Keratinocyte (primary cell): ENCODE measurements around the gene ZC3H7A. TPM values are rescaled to one million over a fixed set of nuclear protein-coding genes. Genes with fewer than 3 reads are reported as not detected.
"Not testable (repeated sequence)": the region's sequence is repeated elsewhere in the genome, so short reads cannot be mapped to it uniquely, and the experiment has no call there.

Experiments
- DNase-seq: peaks from one replicate; pipeline ENCODE4 v3.0.0-alpha.2; 2011; ENCODE audit warnings: low read depth, missing footprints, low spot score
- FAIRE-seq: peaks from 2 replicates; lab custom pipeline; 2011; peaks lifted over from hg19 to GRCh38; lab: Jason Lieb, UNC
- H2AFZ ChIP-seq: 2 replicates; pipeline ENCODE4 v1.6.0; 2012; ENCODE audit warnings: low read length, control low read depth, inconsistent platforms; ENCODE audit not compliant: control insufficient read depth
- H3K27ac ChIP-seq: 2 replicates; pipeline ENCODE4 v1.5.1; 2011; ENCODE audit warnings: low read length; ENCODE audit not compliant: control insufficient read depth, insufficient read depth
- H3K27me3 ChIP-seq: 3 replicates; pipeline ENCODE4 v1.6.0; 2011; ENCODE audit warnings: low read length; ENCODE audit not compliant: control insufficient read depth, insufficient read depth; ENCODE audit errors: extremely low read depth
- H3K36me3 ChIP-seq, 2 experiments: 2 replicates in 1 of 2; 3 replicates in 1 of 2; pipeline ENCODE4 v1.5.1; 2011; ENCODE audit warnings: low read length in 2 of 2, mild to moderate bottlenecking in 1 of 2; ENCODE audit not compliant: control insufficient read depth in 2 of 2, insufficient read depth in 2 of 2; ENCODE audit errors: extremely low read depth in 1 of 2
- H3K4me1 ChIP-seq: 3 replicates; pipeline ENCODE4 v1.5.1; 2011; ENCODE audit warnings: low read length; ENCODE audit not compliant: control insufficient read depth, insufficient read depth; ENCODE audit errors: extremely low read depth
- H3K4me2 ChIP-seq: 3 replicates; pipeline ENCODE4 v1.6.0; 2011; ENCODE audit warnings: low read depth, low read length; ENCODE audit not compliant: control insufficient read depth, insufficient read depth; ENCODE audit errors: extremely low read depth
- H3K4me3 ChIP-seq, 3 experiments: fragments of 200-600 bp in 1 of 3; sonication (generic) in 1 of 3; 2 replicates in 2 of 3; 3 replicates in 1 of 3; pipeline ENCODE4 v1.5.1; 2011 to 2016; ENCODE audit warnings: low read length in 3 of 3, mild to moderate bottlenecking in 3 of 3, control low read depth in 2 of 3, inconsistent platforms in 1 of 3, low read depth in 1 of 3, mixed read lengths in 1 of 3, mixed run types in 1 of 3, moderate library complexity in 1 of 3; ENCODE audit not compliant: control insufficient read depth in 2 of 3, insufficient read depth in 2 of 3; ENCODE audit errors: extremely low read depth in 1 of 3
- H3K79me2 ChIP-seq: 2 replicates; pipeline ENCODE4 v1.6.0; 2012; ENCODE audit warnings: low read length; ENCODE audit not compliant: control insufficient read depth, insufficient read depth
- H3K9ac ChIP-seq: 3 replicates; pipeline ENCODE4 v1.6.0; 2011; ENCODE audit warnings: low read length; ENCODE audit not compliant: control insufficient read depth, insufficient read depth; ENCODE audit errors: extremely low read depth
- H3K9me1 ChIP-seq: 3 replicates; pipeline ENCODE4 v1.6.0; 2011; ENCODE audit warnings: low read length; ENCODE audit not compliant: control insufficient read depth, insufficient read depth; ENCODE audit errors: extremely low read depth
- H3K9me3 ChIP-seq: 2 replicates; pipeline ENCODE4 v1.5.1; 2012; ENCODE audit warnings: low read depth, low read length; ENCODE audit not compliant: control insufficient read depth
- H4K20me1 ChIP-seq: 3 replicates; pipeline ENCODE4 v1.6.0; 2011; ENCODE audit warnings: low read length; ENCODE audit not compliant: control insufficient read depth, insufficient read depth; ENCODE audit errors: extremely low read depth
- EZH2 ChIP-seq: IDR thresholded peaks from one replicate; pipeline ENCODE4 v1.6.1; 2012; ENCODE audit warnings: inconsistent platforms, mild to moderate bottlenecking, low read length, moderate library complexity
- dilution Hi-C: fragments of 300-500 bp; cut with MboI; formaldehyde crosslinking; loops from one replicate; pipeline ENCODE4 v1.7.0; 2020; ENCODE audit warnings: low sequenced_read_pairs; ENCODE audit not compliant: extremely low pct_ligation_motif_present
- polyA plus RNA-seq, 5 experiments: library from polyadenylated mRNA; depleted of rRNA in 3 of 5; stranded (reverse) in 3 of 5; stranded (forward) in 1 of 5; unstranded in 1 of 5; fragments of >200 nt; gene quantifications; 1 replicate in 1 of 5; 2 replicates in 3 of 5; 3 replicates in 1 of 5; pipeline versions ENCODE4 v1.2.1 to v1.2.3, GENCODE V29; 2011 to 2012; ENCODE audit warnings: missing spikeins in 2 of 5, low read depth in 1 of 5, low replicate concordance in 1 of 5
- TF ChIP-seq, protein P1 (sequence below), 3 experiments: IDR thresholded peaks in 1 of 3; conservative IDR thresholded peaks in 1 of 3; optimal IDR thresholded peaks in 1 of 3; 2 replicates in 2 of 3; 3 replicates in 1 of 3; pipeline versions ENCODE3 to v1.5.1; 2011; ENCODE audit warnings: low read length in 3 of 3, mild to moderate bottlenecking in 3 of 3, moderate library complexity in 2 of 3, control low read depth in 1 of 3, inconsistent platforms in 1 of 3; ENCODE audit not compliant: insufficient read depth in 2 of 3; ENCODE audit errors: extremely low read depth in 1 of 3

Gene ZC3H7A
- polyA plus RNA-seq, 1 donor (not counting 4 experiments of a cell fraction or from before 2014, with no cell fraction given) = 43.9 TPM

DNA sequence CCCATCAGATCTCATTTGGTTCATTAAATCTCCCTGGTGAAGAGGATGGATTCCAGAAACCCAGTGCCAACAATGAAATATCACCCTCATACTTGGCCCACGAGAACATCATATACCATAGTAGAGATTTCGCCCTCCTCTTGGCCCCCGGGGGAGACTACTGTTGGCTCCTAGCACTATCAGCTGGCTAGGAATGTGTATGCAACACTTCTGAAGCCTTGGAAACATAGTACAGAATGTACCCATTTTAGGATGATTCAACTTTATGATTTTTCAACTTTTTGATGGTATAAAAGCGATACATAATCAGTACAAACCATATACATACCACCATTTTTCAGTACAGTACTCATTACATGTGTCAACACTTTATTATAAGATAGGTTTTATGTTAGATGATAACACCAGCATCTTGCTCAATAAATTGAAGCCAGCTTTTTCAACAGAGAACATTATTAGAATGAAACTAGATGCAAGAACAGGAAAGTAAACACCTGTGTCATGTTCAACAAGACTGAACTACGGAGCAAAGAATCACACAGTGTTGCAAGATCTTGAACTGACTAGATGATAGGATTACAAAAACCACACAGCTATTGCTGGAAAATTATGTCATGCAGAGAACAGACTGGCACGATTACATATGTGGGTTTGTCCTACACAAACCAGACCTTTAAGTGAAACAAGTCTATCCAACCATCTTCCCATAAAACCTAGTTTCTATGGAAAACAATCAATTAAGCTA lies 37.1 kb upstream of the ZC3H7A start:
- peaks cover 10 to 20% of the 10 kb centered on the region in 2 experiments for H3K36me3 ChIP-seq
- dilution Hi-C loops = no loop called here
- DNase-seq = no peak
- FAIRE-seq = no peak
- peaks cover 3% of the 10 kb centered on the region for H4K20me1 ChIP-seq
- peaks cover 1% of the 10 kb centered on the region for H3K79me2 ChIP-seq
- H2AFZ ChIP-seq = no peak overlapping the region
- H3K4me3 ChIP-seq = no peak overlapping the region
- H3K4me1 ChIP-seq = peaks cover 18% of the 10 kb centered on the region
- H3K9me1 ChIP-seq = peaks cover 2% of the 10 kb centered on the region
- no peaks in the 10 kb centered on the region for H3K9me3 ChIP-seq
- no peak overlapping the region for H3K4me2 ChIP-seq
- TF ChIP-seq, protein P1, sequence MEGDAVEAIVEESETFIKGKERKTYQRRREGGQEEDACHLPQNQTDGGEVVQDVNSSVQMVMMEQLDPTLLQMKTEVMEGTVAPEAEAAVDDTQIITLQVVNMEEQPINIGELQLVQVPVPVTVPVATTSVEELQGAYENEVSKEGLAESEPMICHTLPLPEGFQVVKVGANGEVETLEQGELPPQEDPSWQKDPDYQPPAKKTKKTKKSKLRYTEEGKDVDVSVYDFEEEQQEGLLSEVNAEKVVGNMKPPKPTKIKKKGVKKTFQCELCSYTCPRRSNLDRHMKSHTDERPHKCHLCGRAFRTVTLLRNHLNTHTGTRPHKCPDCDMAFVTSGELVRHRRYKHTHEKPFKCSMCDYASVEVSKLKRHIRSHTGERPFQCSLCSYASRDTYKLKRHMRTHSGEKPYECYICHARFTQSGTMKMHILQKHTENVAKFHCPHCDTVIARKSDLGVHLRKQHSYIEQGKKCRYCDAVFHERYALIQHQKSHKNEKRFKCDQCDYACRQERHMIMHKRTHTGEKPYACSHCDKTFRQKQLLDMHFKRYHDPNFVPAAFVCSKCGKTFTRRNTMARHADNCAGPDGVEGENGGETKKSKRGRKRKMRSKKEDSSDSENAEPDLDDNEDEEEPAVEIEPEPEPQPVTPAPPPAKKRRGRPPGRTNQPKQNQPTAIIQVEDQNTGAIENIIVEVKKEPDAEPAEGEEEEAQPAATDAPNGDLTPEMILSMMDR (optimal IDR thresholded peaks at IDR 0.05 in 1 of 3, IDR thresholded peaks at IDR 0.05 in 1 of 3, conservative IDR thresholded peaks at IDR 0.05 in 1 of 3; ENCODE audit: extremely low read depth in 1 of 3, insufficient read depth in 2 of 3, low read length in 3 of 3) = no peak
- no peak for TF ChIP-seq EZH2
- H3K9ac ChIP-seq = no peak overlapping the region
- peak overlapping the region; percentile 3 for H3K27ac ChIP-seq
- no peaks in the 10 kb centered on the region for H3K27me3 ChIP-seq

DNA sequence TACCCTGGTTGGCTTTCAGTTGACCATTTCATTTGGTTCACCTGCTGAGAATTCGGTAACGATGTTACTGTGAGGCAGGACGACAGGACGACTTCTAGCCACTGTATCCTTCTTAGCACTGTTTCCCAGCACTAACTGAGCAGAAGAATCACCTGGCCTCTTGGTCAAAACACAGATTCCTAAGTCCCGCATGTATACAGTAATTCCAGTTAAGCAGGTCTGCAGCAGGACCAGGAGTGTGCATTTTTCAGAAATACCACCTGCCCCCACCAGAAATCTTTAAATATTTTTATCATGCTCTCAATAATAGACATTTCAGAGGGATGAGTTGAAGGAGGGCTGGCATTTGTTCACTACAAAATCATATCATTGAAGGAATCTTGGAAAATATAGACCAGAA lies 31.6 kb upstream of the ZC3H7A start:
- H3K79me2 ChIP-seq = no peaks in the 10 kb centered on the region
- TF ChIP-seq EZH2 = no peak

DNA sequence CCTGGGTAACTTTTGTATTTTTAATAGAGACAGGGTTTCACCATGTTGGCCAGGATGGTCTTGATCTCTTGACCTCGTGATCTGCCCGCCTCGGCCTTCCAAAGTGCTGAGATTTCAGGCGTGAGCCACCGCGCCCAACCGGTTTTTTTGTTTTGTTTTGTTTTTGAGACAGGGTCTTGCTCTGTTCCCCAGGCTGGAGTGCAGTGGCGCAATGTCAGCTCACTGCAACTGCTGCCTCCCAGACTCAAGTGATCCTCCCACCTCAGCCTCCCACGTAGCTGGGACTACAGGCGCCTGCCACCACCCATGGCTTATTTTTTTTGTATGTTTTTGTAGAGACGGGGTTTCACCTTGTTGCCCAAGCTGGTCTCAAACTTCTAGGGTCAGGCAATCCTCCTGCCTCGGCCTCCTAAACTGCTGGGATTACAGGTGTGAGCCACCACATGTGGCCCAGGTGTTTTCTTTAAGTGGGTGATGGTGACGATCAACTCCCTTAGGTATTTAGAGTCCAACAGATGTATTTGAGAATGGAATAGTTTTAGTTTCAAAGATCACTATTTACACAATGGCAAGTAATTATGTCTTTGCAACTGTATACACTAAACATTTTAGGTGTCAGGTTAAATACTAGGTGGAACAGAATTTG lies 28.6 kb upstream of the ZC3H7A start:
- H3K79me2 ChIP-seq, H3K27me3 ChIP-seq, H4K20me1 ChIP-seq, H3K9me3 ChIP-seq, DNase-seq, H3K9me1 ChIP-seq, H3K4me3 ChIP-seq, H3K9ac ChIP-seq, dilution Hi-C loops, FAIRE-seq, H3K27ac ChIP-seq, H3K36me3 ChIP-seq, H3K4me1 ChIP-seq, H2AFZ ChIP-seq, H3K4me2 ChIP-seq: not testable (repeated sequence)

More for the DNA sequence above, 31.6 kb upstream of the ZC3H7A start:
- no peak for DNase-seq
- Histone ChIP-seq H4K20me1 (no peaks in the 10 kb centered on the region), H3K9me3 (no peaks in the 10 kb centered on the region), H2AFZ (no peak overlapping the region), H3K4me1 (no peaks in the 10 kb centered on the region), H3K27ac (no peak overlapping the region), H3K4me2 (no peak overlapping the region), H3K36me3 (no peaks in the 10 kb centered on the region), H3K27me3 (no peaks in the 10 kb centered on the region), H3K4me3 (no peak overlapping the region), H3K9me1 (no peaks in the 10 kb centered on the region), H3K9ac (no peak overlapping the region)
- dilution Hi-C loops = no loop called here
- no peak for FAIRE-seq
